ENCODE data around the gene PPP3CA. TPM values are rescaled to one million over a fixed set of nuclear protein-coding genes. Genes with fewer than 3 reads are reported as not detected.
A peak's percentile ranks its signal among the peaks of the same experiment; 100 is the strongest.

The PPP3CA gene
- total and polyA plus RNA-seq, 2 of the 13 experiments (the other 11 are each of a cell fraction or from before 2014, with no cell fraction given) = 4.8 to 13.2 TPM

GRCh38 chr4:101346351-101347266, 717 bp downstream of the PPP3CA start (continued):
- TF ChIP-seq ARID5B (CRISPR knock-in tag; IDR thresholded peaks at IDR 0.05) (0 out of 2 replicates have a peak, but pooled peaks have one; percentile 12), MLLT10 (CRISPR knock-in tag; IDR thresholded peaks at IDR 0.05) (no peak), KDM5B (CRISPR knock-in tag; IDR thresholded peaks at IDR 0.05; ENCODE audit: borderline replicate concordance) (peak; percentile 68), ZNF282 (IDR thresholded peaks at IDR 0.05; ENCODE audit: partially characterized antibody) (no peak), RNF2 (conservative IDR thresholded peaks at IDR 0.05; ENCODE audit: low read depth) (no peak), ZNF343 (CRISPR knock-in tag; IDR thresholded peaks at IDR 0.05) (peak; percentile 41; the same call in 1 of the 2 replicates), ZFP36L2 (CRISPR knock-in tag; IDR thresholded peaks at IDR 0.05) (no peak), ZNF687 (CRISPR knock-in tag; IDR thresholded peaks at IDR 0.05) (peak; percentile 57), REXO4 (CRISPR knock-in tag; IDR thresholded peaks at IDR 0.05; ENCODE audit: borderline replicate concordance) (no peak), HMGXB4 (CRISPR knock-in tag; IDR thresholded peaks at IDR 0.05; ENCODE audit: borderline replicate concordance in 1 of 2, low read depth in 1 of 2) (peak in 1 of 2 experiments; percentile 38; a peak in 2 of 4 replicates), ZNF484 (CRISPR knock-in tag; IDR thresholded peaks at IDR 0.05; ENCODE audit: borderline replicate concordance, low read depth) (no peak), RCOR2 (CRISPR knock-in tag; IDR thresholded peaks at IDR 0.05) (no peak), BORCS8-MEF2B (CRISPR knock-in tag; IDR thresholded peaks at IDR 0.05) (0 out of 2 replicates have a peak, but pooled peaks have one; percentile 52), FOXA3 (CRISPR knock-in tag; IDR thresholded peaks at IDR 0.05) (no peak), DPF2 (CRISPR knock-in tag; IDR thresholded peaks at IDR 0.05; ENCODE audit: borderline replicate concordance, low read depth) (no peak), ZNF589 (CRISPR knock-in tag; conservative IDR thresholded peaks at IDR 0.05) (no peak), ZNF101 (CRISPR knock-in tag; IDR thresholded peaks at IDR 0.05; ENCODE audit: borderline replicate concordance, low read depth) (no peak), FOXK1 (CRISPR knock-in tag; IDR thresholded peaks at IDR 0.05; ENCODE audit: borderline replicate concordance, low read depth) (no peak), NFE2 (CRISPR knock-in tag; IDR thresholded peaks at IDR 0.05) (no peak)
